ENCODE data around the gene RELA. TPM values are rescaled to one million over a fixed set of nuclear protein-coding genes. Genes with fewer than 3 reads are reported as not detected.
"Not testable (repeated sequence)": the region's sequence is repeated elsewhere in the genome, so short reads cannot be mapped to it uniquely, and the experiment has no call there.

RELA gene
- 10 to 100 TPM; 16.7 to 56.1 (median 32.2) TPM for total RNA-seq

DNA sequence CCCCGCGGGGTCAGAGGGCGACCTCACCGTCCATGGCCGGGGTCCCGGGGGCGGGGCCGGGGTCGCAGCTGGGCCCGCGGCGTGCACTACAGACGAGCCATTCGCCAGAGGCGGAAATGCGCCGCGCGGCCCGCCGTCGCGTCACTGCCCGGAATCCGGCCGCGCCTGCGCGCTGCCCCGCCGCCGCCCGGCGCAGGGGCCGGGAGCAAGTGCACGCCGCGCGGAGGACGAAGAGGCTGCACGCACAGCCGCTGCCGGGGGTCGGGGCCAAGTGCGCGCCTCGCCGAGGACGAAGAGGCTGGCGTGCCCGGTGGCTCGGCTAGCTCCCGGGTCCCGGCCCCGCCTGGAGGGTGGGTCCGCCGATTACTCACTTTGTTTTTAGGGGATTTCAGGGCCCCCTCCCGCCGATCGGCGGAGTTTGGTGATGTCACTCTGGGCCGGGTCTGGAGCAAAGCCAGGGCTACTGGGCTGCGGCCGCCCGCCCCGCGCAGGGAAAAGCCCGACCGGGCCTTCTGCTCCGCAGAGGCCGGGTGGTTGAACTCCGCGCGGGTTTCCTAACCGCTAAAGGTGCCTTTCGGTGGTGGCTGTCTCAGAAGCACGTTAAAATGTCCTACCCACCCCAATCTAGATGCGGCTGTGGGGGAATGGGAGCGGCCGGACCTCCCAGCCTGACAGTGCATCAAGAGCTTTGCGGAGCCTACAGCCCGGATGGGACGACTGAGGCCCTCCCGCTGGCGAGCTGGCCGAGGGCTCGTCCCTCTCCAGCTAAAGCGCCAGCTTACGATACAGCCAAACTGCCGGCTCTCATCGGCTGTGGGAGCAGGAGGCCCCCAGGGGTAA lies at the start of gene RELA:
Gene RELA, minus strand, starts transcription at position 118 of the 840 bp plus-strand sequence. Its CDS starts 84 bp downstream, at position 34.
- Histone ChIP-seq H3K4me1 (replicated peaks in 1 of 2) (peaks cover 12 to 15% of the 10 kb centered on the region in 2 donors), H3K4me3 (peak within 1 kb of the TSS; percentile 80 to 93 (median 90)), H3K27ac (peak within 1 kb of the TSS; percentile 92 to 96)
- in situ Hi-C loops (cut with MboI; ENCODE audit: low pct_unique_long_range_greater_than_20kb in 2 of 9, low sequenced_read_pairs in 9 of 9, unreplicated experiment in 9 of 9), result no loop called here
- WGBS, 10 experiments, result 0% methylated on average over 4 to 6 of the region's 91 CpGs; no CpG with 5 or more reads in 7 of the 10 experiments
- ATAC-seq (replicated peaks in 6 of 8), result peak; percentile 77 to 94 (median 91)

DNA sequence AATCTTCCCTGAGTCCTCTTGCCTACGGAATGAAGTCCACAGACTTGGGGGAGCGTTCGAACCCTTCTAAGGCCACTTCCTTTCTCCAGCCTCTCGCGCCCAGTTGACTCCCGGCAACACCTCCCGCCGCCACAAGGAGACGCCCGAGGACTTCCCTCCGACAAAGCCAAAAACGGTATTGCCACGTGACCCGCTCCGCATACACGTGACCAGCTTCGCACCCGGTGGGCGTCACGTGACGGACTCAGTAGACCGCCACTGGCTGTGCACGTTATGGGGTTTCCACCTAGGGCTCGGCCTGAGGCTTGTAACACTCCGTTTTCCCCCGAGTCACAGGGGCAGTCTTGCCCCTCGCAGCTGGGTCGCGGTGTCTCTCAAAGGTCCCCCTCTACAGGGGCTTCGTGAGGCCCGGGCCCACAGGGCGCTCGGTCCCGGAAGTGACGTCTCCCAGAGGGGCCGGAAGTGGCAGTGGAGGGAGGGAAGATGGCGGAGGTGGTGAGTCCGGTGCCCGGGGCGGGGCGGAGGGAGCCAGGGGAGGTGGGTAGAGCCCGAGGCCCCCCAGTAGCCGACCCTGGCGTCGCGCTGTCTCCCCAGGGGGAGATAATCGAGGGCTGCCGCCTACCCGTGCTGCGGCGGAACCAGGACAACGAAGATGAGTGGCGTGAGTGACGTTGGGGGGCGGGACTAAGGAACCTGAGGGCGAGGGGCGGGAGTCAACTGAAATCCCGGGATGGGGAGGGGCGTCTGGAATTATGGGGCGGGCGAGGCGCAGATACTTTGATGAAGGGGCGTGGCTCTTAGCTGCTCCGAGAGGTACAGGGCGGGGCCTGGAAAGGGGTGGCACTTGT lies 49.3 kb upstream of the RELA start, which contains the start of gene KAT5:
Gene KAT5, plus strand, starts transcription at position 468 of the 848 bp plus-strand sequence. Its CDS starts 16 bp downstream, at position 484.
- in situ Hi-C loops (cut with MboI; ENCODE audit: low pct_unique_long_range_greater_than_20kb in 2 of 9, low sequenced_read_pairs in 9 of 9, unreplicated experiment in 9 of 9), result loop anchor here in 6 of 9 experiments (10.0 to 25.0 kb wide), 3 partner anchors 100 to 275 kb away; no protein-coding TSS in a partner anchor
- Histone ChIP-seq H3K4me1 (replicated peaks in 1 of 2) (peaks cover 7 to 10% of the 10 kb centered on the region in 2 donors), H3K27ac (peak within 1 kb of the TSS; percentile 99), H3K4me3 (peak within 1 kb of the TSS; percentile 60 to 90 (median 81))
- WGBS, 10 experiments, result 0 to 4% (median 0%) methylated on average over 1 to 23 of the region's 65 CpGs; no CpG with 5 or more reads in 1 of the 10 experiments
- ATAC-seq (replicated peaks in 6 of 8), result peak; percentile 77 to 92 (median 88)

DNA sequence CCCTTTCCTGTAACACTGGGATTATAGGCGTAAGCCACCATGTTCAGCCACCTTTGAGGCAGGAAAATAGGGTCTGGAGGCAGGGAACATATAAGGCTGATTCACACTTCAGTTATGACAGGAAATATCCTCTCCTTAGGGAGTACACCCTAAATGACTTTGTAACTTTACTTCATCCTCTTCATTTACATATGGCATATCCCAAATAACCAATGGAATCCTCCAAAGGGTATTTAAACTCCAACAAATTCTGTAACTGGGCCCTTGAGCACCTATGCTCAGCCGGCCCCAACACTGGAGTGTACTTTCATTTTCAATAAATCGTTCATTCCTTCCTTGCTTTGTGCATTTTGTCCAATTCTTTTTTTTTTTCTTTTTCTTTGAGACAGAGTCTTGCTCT lies 47.7 kb upstream of the RELA start:
- in situ Hi-C loops (cut with MboI; ENCODE audit: low pct_unique_long_range_greater_than_20kb in 2 of 9, low sequenced_read_pairs in 9 of 9, unreplicated experiment in 9 of 9), result loop anchor here in 6 of 9 experiments (10.0 to 25.0 kb wide), 3 partner anchors 102 to 277 kb away; no protein-coding TSS in a partner anchor
- peak in 1 of 8 experiments; percentile 2 for ATAC-seq (replicated peaks in 6 of 8)
- Histone ChIP-seq H3K27ac (no peak overlapping the region), H3K4me3 (no peak overlapping the region), H3K4me1 (replicated peaks in 1 of 2) (peaks cover 11 to 18% of the 10 kb centered on the region in 2 donors)
- 35 to 100% (median 85%) methylated on average over 1 to 3 of the region's 3 CpGs for WGBS, 10 experiments

DNA sequence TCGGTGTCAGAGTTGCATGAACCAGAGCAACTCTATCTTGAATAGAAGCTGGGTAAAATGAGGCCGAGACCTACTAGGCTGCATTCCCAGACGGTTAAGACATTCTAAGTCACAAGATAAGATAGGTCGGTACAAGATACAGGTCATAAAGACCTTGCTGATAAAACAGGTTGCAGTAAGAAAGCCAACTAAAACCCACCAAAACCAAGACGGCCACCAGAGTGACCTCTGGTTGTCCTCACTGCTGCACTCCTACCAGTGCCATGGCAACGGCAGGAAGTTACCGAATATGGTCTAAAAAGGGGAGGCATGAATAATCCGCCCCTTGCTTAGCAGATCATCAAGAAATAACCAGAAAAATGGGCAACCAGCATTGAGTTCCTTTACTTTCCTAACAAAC lies 46.9 kb upstream of the RELA start:
- ATAC-seq (replicated peaks in 6 of 8), result no peak
- WGBS, 10 experiments, result 56 to 100% (median 70%) methylated on average over 3 to 7 of the region's 8 CpGs; no CpG with 5 or more reads in 3 of the 10 experiments
- Histone ChIP-seq H3K4me3 (no peak overlapping the region), H3K27ac (no peak overlapping the region), H3K4me1 (replicated peaks in 1 of 2) (peaks cover 11 to 18% of the 10 kb centered on the region in 2 donors)
- in situ Hi-C loops (cut with MboI; ENCODE audit: low pct_unique_long_range_greater_than_20kb in 2 of 9, low sequenced_read_pairs in 9 of 9, unreplicated experiment in 9 of 9), result loop anchor here in 6 of 9 experiments (10.0 to 25.0 kb wide), 3 partner anchors 103 to 278 kb away; no protein-coding TSS in a partner anchor

DNA sequence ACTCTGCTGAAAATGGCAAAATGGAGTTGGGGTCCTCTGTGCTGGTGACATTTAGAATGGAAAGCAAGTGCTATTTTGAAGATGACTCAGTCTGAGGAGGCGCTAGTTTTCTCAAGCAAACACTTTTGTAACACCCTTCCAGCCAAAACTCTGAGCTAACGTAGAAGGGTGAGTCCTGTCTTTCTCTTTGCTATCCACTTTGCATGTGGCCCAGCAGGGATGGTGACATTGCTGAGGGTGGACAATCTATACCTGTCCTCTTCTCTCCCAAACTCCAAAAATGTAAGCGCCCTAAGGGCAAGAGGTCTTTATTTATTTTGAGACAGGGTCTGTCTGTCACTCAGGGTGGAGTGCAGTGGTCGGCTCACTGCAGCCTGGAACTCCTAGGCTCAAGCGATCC lies 45.7 kb upstream of the RELA start:
- H3K4me1 ChIP-seq (replicated peaks in 1 of 2), result peaks cover 11 to 18% of the 10 kb centered on the region in 2 donors
- WGBS, 10 experiments, result 59 to 89% (median 78%) methylated on average over 1 to 5 of the region's 5 CpGs; no CpG with 5 or more reads in 3 of the 10 experiments
- no peak overlapping the region for H3K4me3 ChIP-seq
- in situ Hi-C loops (cut with MboI; ENCODE audit: low pct_unique_long_range_greater_than_20kb in 2 of 9, low sequenced_read_pairs in 9 of 9, unreplicated experiment in 9 of 9), result loop anchor here in 5 of 9 experiments (25.0 kb wide), 2 partner anchors 104 to 279 kb away; no protein-coding TSS in a partner anchor
- H3K27ac ChIP-seq, result no peak overlapping the region
- no peak for ATAC-seq (replicated peaks in 6 of 8)

DNA sequence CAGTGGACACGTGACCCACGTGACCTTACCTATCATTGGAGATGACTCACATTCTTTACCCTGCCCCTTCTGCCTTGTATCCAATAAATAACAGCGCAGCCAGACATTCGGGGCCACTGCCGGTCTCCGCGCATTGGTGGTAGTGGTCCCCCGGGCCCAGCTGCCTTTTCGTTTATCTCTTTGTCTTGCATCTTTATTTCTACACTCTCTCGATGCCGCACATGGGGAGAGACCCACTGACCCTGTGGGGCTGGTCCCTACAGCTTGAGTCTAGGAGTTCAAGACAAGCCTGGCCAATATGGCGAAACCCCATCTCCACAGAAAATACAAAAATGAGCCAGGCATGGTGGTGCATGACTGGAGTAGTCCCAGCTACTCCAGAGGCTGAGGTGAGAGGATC lies 44.3 kb upstream of the RELA start:
- not testable (repeated sequence) for H3K4me3 ChIP-seq; ATAC-seq (replicated peaks in 6 of 8)
- in situ Hi-C loops (cut with MboI; ENCODE audit: low pct_unique_long_range_greater_than_20kb in 2 of 9, low sequenced_read_pairs in 9 of 9, unreplicated experiment in 9 of 9), result loop anchor here in 5 of 9 experiments (25.0 kb wide), 2 partner anchors 105 to 280 kb away; no protein-coding TSS in a partner anchor
- 75 to 100% (median 88%) methylated on average over 1 to 8 of the region's 12 CpGs; no CpG with 5 or more reads in 7 of the 10 experiments for WGBS, 10 experiments
- peak overlapping the region; percentile 36 to 56 for H3K27ac ChIP-seq
- H3K4me1 ChIP-seq (replicated peaks in 1 of 2), result peaks cover 7 to 13% of the 10 kb centered on the region in 2 donors

DNA sequence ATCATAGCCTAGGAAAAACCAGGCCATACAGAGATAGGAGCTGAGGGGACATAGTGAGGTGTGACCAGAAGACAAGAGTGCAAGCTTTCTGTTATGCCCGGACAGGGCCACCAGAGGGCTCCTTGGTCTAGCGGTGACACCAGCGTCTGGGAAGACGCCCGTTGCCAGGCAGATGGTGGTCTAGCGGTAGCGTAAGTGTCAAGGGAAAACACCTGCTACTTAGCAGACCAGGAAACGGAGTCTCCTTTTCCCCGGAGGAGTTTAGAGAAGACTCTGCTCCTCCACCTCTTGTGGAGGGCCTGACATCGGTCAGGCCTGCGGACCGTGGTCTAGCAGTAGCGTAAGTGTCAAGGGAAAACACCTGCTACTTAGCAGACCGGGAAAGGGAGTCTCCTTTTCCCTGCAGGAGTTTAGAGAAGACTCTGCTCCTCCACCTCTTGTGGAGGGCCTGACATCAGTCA lies 43.6 kb upstream of the RELA start:
- Histone ChIP-seq H3K27ac (peak overlapping the region in 1 of 2 donors; percentile 47), H3K4me1 (replicated peaks in 1 of 2) (peaks cover 4 to 13% of the 10 kb centered on the region in 2 donors), H3K4me3 (peak overlapping the region; percentile 0 to 22 (median 11))
- WGBS, 10 experiments, result 0 to 20% (median 11%) methylated on average over 3 to 6 of the region's 14 CpGs; no CpG with 5 or more reads in 6 of the 10 experiments
- in situ Hi-C loops (cut with MboI; ENCODE audit: low pct_unique_long_range_greater_than_20kb in 2 of 9, low sequenced_read_pairs in 9 of 9, unreplicated experiment in 9 of 9), result loop anchor here in 5 of 9 experiments (25.0 kb wide), 2 partner anchors 106 to 281 kb away; no protein-coding TSS in a partner anchor
- peak in 6 of 8 experiments; percentile 44 to 69 (median 64) for ATAC-seq (replicated peaks in 6 of 8)

DNA sequence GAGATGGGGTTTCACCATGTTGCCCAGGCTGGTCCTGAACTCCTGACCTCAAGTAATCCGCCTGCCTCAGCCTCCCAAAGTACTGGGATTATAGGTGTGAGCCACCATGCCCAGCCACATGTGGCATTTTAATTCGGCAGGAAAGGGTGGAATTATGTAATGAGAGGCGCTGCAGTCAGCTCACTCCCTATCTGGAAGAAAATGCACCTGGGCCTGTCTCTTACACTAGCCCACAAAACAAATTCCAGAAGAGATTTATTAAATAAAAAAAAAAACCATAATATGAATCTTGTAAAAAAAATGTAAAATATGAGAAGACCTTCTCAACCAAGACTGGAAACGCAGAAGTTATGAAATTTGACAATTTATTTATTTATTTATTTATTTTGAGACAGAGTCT lies 41.1 kb upstream of the RELA start:
- Histone ChIP-seq H3K27ac (no peak overlapping the region), H3K4me1 (replicated peaks in 1 of 2) (peaks cover 4 to 13% of the 10 kb centered on the region in 2 donors), H3K4me3 (no peak overlapping the region)
- peak in 2 of 8 experiments; percentile 20 to 30 for ATAC-seq (replicated peaks in 6 of 8)
- in situ Hi-C loops (cut with MboI; ENCODE audit: low pct_unique_long_range_greater_than_20kb in 2 of 9, low sequenced_read_pairs in 9 of 9, unreplicated experiment in 9 of 9), result loop anchor here in 5 of 9 experiments (25.0 kb wide), 2 partner anchors 108 to 283 kb away; no protein-coding TSS in a partner anchor
- WGBS, 10 experiments, result 0 to 80% (median 55%) methylated on average over 1 to 4 of the region's 4 CpGs; no CpG with 5 or more reads in 2 of the 10 experiments

DNA sequence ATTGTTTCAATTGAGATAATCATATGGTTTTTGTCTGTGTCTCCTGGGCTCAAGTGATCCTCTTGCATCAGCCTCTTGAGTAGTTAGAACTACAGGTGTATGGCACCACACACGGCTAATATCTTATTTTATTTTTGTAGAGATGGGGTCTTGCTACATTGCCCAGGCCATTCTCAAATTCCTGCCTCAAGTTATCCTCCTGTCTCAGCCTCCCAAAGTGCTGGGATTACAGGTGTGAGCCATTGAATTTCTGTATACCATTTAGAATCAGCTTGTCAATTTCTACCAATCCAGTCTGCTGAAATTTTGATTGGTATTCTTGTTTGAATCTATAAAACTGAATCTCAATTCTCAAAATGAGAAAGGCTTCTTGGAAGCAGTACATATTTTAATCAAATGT lies 39.0 kb upstream of the RELA start:
- Histone ChIP-seq H3K4me1 (replicated peaks in 1 of 2) (peaks cover 4 to 8% of the 10 kb centered on the region in 2 donors), H3K4me3 (no peak overlapping the region), H3K27ac (no peak overlapping the region)
- in situ Hi-C loops (cut with MboI; ENCODE audit: low pct_unique_long_range_greater_than_20kb in 2 of 9, low sequenced_read_pairs in 9 of 9, unreplicated experiment in 9 of 9), result loop anchor here in 5 of 9 experiments (25.0 kb wide), 2 partner anchors 111 to 286 kb away; no protein-coding TSS in a partner anchor
- WGBS, 10 experiments, result 40 to 86% (median 68%) methylated on average over 1 of the region's 1 CpG; no CpG with 5 or more reads in 6 of the 10 experiments
- no peak for ATAC-seq (replicated peaks in 6 of 8)

DNA sequence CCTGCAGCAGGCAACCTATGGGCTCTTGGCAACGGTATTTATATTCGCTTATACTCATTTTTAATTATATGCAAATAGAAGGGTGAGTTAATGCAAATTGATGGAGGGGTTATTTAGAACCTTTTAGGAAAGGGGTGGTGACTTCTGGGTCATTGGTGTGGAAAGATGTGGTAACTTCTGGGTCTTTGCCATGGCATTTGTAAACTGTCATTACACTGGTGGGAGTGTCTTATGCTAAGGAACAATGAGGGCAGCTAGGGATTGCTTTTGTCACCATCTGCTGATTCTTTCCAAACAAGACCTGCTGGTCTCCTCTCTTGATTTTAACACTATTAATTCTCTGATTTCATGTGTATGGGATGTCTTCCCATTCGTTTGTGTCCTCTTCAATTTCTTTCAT lies 37.7 kb upstream of the RELA start:
- ATAC-seq (replicated peaks in 6 of 8), result peak in 5 of 8 experiments; percentile 26 to 96 (median 45)
- Histone ChIP-seq H3K4me1 (replicated peaks in 1 of 2) (no peaks in the 10 kb centered on the region), H3K4me3 (no peak overlapping the region), H3K27ac (no peak overlapping the region)
- in situ Hi-C loops (cut with MboI; ENCODE audit: low pct_unique_long_range_greater_than_20kb in 2 of 9, low sequenced_read_pairs in 9 of 9, unreplicated experiment in 9 of 9), result loop anchor here in 5 of 9 experiments (25.0 kb wide), 2 partner anchors 112 to 287 kb away; no protein-coding TSS in a partner anchor
- 0 to 79% (median 40%) methylated on average over 1 to 3 of the region's 3 CpGs for WGBS, 10 experiments

DNA sequence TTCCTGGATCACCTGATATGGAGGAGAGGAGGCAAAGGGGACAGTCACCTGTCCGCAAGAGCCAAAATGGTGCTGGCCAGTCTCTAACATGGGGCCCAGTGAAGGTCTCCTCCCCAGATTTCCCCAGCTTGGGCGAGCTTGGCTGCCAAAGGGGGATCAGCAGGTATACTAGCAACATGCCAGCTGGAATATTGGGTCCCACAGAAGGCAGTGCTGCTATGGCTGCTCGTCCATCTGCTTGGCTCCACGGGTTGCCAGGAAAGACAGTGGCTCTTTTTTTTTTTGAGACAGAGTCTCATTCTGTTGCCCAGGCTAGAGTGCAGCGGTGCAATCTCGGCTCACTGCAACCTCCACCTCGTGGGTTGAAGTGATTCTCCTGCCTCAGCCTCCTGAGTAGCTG lies 36.6 kb upstream of the RELA start:
- in situ Hi-C loops (cut with MboI; ENCODE audit: low pct_unique_long_range_greater_than_20kb in 2 of 9, low sequenced_read_pairs in 9 of 9, unreplicated experiment in 9 of 9), result no loop called here
- 0 to 100% (median 67%) methylated on average over 1 to 4 of the region's 7 CpGs; no CpG with 5 or more reads in 3 of the 10 experiments for WGBS, 10 experiments
- Histone ChIP-seq H3K4me1 (replicated peaks in 1 of 2) (no peaks in the 10 kb centered on the region), H3K4me3 (no peak overlapping the region), H3K27ac (no peak overlapping the region)
- ATAC-seq (replicated peaks in 6 of 8), result no peak

DNA sequence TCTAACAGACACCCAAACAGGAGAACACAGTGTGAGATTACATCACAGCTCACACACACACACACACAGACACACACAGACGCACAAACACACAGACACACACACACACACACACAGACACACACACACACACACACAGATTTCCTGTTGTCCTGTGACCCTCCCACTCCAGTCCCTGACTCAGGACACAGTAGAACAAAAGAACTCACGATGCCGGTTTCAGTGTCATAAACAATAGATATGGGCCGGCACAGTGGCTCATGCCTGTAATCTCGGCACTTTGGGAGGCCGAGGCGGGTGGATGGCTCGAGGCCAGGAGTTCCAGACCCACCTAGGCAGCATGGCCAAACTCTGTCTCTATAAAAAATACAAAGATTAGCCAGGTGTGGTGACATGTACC lies 35.5 kb upstream of the RELA start:
- WGBS, 10 experiments, result 40 to 90% (median 70%) methylated on average over 1 to 5 of the region's 8 CpGs; no CpG with 5 or more reads in 4 of the 10 experiments

More for the DNA sequence above, 35.5 kb upstream of the RELA start:
- Histone ChIP-seq H3K4me3 (no peak overlapping the region), H3K4me1 (replicated peaks in 1 of 2) (no peaks in the 10 kb centered on the region), H3K27ac (no peak overlapping the region)
- ATAC-seq (replicated peaks in 6 of 8), result no peak
- in situ Hi-C loops (cut with MboI; ENCODE audit: low pct_unique_long_range_greater_than_20kb in 2 of 9, low sequenced_read_pairs in 9 of 9, unreplicated experiment in 9 of 9), result no loop called here

All from motor neuron (in vitro differentiated cells).